ENCODE measurements around the gene AP3B2.

The AP3B2 gene

DNA sequence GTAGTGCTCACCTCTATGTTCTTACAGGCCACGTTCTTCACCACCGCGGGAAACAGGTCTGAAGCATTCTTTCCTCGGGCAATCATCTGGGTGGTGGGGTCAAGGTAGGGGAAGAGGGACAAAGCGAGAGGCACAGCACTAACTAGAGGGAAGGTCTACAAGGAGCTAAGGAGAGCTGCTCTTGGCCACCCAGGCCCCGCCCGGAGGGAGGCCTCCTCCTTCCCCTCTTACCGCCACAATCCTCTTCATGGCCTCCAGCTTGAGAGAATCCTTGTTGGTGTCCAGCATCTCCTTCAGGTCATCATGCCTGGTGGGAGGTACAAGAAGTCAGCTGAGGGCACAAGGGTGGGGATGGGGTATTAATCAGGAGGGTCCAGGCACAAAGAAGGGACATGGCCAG is 20.5 kb downstream of the AP3B2 start:
- no peak for DNase-seq

DNA sequence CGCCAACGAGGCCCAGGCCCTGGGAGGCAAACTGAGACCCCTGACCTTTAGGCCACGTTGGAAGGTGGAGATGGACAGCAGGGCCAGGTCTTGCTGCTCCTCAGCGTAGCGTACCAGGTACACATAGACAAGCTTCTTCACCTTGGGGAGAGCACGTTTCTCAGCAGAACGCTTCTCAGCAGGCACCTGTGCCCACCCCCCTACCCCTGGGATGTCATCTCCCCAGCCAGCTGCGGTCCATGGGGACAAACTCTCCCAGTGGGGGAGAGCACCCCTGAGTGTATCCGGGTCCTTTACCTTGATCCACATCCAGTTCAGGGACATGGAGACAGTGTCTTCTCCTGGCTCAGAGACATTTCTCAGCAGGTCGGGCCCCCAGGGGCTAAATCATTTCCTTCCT is 21.0 kb downstream of the AP3B2 start:
- no peak for DNase-seq

DNA sequence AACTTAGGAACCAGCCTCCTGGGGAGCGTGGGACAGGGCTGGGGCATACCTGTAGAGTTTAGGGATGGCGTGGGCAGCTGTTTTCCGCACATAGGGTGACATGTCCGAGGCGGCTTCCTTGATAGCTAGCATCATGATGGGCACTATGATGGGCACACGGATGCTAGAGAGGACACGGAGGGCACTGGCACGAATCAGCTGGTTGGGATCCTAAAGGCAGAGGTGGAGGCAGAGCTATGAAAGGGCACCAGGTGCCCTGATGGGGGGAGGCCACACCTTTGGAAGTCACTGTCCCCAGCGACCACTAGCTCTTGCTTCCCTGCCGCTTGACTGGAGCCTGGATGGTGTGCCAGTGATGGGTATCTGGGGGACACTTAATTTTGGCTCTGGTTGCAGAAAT is 28.3 kb downstream of the AP3B2 start:
- DNase-seq = no peak

DNA sequence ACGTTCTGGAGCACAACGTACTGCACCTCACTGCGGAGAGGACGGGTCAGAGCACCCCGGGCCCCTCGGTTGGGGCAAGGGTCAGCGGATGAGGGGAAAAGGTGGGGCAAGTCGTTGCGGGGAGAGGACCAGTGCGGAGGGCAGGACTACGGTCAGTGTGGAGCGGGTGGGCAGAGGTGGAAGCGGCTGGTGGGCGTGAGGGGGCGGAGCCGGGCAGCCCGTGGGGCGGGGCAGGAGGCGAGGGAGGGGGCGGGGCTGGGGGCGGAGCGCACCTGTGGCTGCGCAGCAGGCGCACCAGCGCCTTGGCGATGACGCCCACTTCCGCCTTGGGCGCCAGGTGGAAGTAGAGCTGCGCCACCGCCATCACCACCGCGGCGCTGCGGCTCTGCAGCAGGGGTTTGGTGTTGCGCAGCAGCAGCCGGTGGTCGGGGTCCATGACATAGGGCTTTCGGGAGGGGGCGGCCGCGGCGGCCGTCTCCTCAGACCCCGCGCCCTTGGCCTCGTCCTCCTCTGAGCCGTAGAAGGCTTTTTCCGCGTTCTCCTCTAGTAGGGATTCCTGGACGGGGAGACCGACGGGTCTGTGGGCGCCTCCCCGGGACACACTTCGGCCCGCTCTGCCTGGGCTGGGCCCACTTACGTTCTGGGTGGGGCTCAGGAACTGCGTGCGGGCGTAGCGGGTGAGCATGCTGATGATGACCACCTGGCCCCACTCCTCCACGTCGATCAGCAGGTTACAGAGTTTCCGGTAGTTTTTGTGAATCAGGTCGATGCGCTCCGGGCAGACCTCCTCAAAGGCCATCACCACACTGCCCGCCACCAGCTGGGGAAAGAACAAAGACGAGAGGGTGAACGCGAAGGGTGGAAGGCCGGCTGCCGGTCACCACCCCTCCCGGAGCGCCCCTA is 29.2 kb downstream of the AP3B2 start:
- no peak for DNase-seq

DNA sequence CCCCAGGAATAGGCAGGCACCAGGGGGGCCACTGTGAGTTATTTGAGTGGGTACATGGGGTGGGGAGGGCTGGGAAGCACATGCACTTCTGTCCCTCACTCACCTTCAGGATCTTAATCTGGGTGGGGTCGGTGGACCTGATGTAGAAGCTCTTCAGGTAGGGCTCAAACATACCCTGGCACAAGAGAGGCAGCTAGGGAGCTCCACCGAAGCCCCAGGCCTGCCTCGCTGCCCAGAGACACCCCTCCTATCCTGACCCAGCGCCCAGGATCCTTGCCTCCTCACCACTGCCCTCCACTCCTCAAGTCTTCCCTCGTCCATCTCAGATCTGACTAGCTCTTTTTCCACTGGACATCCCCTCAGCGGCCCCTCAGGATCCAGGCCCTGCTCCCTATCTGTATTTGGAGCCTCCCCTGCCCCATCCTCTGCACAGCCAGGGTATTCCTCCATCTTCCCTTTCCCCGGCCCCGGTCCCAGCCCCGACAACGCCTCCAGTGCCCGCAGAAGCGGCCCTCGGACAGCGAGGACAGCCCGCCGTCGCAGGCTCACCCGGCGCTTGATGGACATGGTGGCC is 30.0 kb downstream of the AP3B2 start:
- no peak for DNase-seq

DNA sequence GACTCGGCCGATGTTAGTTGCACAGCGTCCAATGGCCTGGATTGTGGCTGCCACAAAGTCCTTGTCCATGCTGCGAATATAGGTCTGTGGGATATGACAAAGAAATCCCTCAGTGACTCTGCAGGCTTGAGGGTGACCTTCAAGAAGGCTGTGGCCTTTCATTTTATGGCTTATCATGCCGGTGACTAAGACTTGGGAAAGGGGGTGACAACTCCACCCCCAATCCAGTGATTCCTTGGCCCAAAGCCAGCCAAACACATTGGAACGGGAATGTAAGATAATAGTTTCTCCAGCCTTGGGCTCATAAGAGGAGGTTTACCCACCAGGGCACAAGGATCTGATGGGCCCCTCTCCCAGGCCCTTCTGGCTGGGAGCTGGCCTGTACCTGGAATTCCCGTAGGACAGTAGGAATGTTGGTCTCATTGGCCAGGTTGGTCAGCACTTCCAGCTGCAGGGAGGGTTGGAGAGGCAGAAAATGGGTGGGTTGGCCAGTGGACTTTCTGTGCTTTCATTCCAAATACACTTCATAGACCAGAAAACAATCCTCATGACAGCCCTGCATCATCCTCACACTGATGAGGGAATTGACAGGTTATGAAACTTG is 31.9 kb downstream of the AP3B2 start:
- no peak for DNase-seq

DNA sequence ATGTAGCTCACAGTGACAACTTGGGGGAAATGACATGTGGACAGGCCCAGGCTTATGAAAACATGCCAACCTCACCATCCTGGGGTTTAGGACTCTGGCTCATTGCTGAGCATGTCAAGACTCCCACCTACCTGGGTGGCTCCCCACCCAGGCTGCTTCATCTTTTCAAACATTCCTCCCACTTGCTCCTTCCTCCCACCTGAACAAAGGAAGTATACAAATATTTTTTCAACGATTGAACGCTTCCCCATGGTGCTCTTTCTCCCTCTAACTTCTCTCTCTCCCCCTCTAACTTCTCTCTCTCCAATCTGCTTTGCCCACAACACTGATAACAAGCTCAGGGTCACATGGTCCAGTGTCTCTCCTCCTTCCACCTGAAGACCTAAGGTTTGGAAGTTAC is 34.8 kb downstream of the AP3B2 start:
- no peak for DNase-seq

DNA sequence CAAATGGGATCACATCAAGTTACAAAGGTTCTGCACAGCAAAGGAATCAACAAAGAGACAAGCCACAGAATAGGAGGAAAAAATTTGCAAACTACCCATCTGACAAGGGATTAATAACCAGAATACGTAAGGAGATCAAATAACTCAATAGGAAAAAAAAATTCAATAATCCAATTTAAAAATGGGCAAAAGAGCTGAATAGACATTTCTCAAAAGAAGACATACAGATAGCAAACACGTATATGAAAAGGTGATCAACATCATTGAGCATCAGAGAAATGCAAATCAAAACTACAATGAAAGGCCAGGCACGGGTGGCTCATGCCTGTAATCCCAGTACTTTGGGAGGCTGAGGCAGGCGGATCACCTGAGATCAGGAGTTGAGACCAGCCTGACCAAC is 39.0 kb downstream of the AP3B2 start:
- no peak for DNase-seq

DNA sequence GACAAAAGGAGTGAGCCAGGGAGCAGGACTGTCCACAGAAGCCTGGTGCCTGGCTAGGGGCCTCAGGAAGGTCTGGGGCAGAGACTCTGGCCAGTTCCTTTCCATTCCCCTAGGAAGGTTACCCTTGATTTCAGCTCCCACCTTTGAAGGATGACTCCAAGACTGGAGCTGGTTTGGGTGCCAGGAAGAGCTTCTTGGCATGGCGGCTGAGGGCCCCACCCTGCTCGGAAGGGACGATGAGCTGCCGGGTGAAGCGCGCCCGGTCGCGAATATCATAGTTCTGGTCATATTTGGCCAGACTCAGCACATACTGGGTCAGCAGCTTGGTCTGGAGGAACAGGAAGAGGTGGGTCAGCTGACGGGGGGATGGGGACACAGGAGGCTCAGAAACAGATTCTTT is 43.1 kb downstream of the AP3B2 start:
- no peak for DNase-seq

DNA sequence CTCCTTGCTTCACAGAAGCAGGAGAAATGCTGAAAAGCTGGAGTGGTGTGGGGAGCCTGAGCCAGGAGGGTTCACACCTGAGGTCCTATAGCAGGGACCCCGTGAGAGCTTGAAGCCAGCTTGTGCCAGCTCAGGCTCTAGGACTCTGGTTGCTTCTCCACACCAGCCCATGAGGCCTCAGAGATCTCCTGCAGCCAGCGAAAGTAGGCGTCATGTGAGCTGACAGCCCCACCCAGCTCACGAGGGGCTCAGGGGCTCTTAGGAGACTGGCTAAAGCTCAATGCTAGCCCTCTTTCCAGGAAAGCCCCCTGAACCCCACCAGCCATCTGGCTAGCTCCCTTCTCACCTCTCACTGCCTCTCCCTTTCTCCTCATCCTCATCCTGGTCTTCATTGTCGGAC is 45.7 kb downstream of the AP3B2 start:
- no peak for DNase-seq

DNA sequence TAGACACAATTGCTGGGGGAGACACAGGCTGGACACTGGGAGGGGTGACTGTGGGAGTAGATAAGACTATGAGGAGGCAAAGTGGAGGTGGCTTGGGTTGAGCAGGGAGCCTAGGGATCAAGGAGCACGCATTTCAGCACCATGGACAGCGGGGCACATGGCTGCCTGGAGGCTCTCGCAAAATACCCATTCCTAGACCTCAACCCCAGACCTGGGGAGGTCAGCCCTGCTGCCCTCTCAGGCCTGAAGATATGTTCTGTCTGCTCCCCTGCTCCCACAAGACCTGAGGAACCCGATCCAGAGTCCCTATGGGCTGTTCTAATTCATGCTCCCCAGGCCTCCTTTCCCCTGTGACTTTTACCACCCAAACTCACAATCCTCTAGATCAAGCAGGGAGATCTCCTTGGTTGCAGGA is 46.5 kb downstream of the AP3B2 start:
- no peak for DNase-seq

DNA sequence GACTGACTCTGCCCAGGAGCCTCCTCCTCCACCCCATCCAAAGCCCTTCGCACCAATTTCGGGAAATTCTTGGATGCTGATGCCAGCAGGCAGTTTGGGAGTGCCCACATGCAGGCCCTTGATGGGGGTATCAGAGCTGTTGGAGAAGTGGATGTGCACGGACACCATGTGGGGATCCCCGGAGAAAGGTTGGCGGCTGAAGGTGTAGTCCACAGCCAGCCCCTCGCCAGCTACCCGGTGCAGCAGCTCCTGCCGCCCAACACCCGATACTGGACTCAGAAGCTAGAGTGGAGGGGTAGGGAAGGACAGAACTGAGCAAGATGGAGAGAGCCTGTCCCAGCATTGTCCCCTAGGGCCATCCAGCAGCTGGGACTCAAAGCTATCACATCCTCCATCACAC is 47.0 kb downstream of the AP3B2 start:
- no peak for DNase-seq

DNA sequence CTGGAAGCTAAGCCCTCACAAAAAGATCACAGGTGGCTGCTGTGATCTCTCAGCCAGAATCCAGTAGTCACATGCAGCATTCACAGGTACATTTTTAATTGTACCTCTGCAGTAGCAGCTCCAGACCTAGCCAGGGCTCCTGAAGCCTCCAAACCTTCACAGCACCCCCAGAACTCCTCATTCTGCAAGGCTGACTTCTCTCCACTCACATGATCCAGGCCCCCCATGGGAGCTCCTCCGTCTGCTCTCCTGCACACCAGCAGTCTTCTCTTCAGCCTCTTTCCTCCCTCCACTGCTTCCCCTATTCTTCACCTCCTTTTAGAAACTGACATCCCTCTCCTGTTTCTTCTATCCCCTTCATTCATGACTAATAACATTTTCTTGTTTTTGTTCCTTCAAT is 49.3 kb downstream of the AP3B2 start:
- DNase-seq = no peak

DNA sequence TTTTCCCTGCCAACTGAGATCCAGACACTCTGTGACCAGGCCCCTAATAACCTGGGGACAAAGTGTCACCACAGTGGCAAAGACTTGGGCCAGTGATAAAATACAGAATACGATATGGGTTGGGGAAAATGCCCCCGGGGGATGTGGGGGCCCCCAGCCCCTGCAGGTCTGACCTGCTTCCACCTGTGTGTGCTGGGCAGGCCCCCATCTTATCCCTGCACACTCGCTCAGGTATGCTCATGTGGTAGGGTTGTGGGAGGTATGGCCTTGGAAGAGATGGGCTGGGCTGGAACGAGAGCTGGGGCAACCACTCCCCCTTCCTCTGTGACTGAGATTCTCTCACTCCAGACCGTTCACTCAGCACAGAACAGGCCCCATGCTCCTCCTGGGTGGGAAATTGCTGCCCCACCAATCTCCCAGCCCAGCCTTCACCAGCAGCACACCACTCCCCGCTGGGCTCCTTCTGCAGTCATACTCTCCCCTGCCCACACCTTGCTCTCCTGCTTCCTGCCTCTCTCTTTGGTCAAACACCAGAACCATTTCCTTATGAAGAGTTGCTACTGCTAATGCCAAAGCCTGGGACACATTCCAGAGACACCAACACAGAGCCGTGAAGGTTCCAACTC is 52.9 kb downstream of the AP3B2 start:
- no peak for DNase-seq

DNA sequence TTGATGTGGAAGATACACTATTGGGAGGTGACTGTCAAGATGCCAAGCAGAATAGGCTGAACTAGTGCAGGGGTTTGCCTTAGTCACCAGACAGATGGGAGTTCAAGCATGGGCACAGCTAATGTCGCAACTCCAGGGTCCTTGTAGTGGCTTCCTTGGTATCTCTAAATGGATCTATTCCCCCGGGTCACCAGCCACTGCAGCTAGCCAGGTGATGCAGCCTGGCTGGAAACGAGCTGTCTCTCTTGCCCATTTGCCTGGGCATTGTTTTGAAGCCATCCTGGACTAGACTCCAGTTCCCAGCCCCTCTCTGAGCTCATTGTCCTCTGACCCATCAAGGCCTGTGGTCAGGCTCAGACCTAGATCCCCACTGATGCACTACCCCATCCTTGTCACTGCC is 54.1 kb downstream of the AP3B2 start:
- no peak for DNase-seq

DNA sequence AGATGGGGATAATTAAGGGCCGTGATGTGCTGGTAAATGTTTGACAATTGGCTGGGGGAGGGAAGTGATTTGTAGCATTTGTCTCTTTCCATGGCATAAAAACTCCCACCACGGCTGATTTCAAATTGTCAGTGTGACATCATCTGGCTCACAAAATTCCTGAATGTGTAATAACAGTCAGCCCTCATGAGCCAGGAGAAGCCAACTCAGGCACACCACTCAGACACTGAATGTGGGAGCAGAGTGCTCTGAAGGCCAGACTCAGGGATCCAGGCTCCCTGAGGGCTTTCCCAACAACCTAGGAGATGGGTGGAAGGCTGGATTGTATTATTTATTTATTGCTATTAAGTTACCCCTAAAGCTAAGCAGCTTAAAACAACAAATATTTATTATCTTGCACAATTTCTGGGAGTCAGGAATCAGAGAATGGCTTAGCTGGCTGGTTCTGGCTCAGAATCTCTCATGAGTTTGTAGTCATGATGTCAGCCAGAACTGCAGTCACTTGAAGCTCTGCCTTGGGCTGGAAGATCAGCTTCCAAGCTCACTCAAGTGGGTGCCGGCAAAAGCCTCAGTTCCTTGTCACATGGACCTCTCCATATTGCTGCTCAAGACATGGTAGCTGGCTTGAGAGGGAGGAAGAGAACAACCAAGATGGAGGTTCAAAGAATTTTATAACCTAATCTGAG is 56.0 kb downstream of the AP3B2 start:
- DNase-seq = no peak

DNA sequence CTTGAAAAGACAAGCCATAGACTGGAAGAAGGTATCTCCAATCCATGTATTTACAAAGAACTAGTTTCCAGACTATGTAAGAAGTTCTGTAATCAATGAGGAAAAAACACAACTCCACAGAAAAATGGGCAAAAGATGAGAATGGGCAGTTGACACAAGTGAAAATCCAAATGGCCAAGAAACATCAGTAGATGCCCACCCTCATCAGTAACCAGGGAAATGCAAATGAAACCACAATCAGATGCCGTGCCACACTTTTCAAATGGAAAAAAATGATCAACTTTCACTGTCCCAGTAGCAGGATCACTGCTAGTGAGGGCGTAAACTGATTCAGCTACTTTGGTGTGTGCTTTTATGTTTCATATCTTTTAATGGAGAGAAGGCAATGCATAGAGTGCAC is 58.0 kb downstream of the AP3B2 start:
- DNase-seq = no peak

DNA sequence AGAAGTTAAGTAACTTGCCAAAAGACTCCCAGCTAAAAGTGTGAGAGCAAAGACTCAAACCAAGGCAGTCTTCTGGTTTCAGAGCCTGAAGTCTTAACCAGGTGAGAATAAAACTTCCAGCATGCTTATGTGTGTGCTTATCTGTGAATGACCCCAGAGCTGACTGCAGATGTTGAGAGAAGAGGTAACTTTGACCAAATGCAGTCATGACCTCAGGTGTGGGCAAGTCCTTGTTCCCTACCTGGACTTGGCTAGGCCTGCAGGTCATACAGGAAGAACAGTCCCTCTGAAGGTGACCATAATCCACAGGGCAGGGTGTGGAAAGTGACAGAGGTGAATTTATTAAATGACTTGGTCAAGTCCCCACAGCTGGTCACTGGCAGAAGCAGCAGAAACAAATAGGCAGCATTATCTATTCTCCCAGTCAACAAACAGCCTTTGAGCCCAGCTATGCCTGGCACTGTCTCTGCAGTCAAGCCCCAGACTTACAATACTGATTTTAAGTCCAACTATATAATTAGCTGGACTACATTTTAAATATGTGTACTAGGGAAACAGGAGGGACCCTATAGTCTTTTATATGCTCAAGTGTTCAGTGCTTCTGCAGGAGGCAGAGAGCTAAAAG is 59.5 kb downstream of the AP3B2 start:
- DNase-seq = no peak

DNA sequence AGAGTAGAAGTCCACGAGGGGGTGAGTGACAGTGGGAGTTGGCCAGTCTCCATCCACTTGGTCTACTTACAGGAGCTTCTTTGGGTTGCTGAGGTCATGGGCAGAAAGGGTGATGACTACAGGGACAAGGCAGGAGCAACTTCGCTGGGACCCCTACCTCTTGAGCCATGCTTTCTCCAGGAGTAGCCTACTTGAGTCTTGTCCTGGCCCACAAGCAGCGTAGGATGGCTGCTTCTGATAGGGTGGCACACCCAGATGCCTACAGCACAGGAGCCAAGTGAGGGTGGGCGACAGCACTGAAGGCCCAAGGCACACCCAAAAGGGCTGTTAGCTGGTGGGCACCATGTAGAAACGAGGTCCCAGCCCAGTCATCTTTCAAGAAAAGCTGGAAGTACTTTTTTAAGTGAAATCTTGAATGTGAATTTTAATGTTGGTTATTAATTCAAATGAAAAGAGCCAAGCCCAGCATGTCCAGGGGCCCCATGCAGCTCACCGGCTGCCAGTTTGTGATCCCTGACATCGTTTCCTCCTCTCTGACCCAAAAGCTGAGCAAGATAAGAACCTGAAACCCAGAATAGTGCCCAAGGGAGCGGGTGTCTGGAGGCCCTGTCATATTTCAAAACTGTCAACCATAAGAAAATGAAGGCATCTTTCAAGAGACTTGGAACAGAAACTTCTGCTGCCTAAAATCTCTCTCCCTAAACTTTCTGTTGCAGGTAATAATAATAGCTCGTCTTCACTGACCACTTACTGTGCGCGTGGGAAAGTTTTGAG is 60.3 kb downstream of the AP3B2 start:
- no peak for DNase-seq

DNA sequence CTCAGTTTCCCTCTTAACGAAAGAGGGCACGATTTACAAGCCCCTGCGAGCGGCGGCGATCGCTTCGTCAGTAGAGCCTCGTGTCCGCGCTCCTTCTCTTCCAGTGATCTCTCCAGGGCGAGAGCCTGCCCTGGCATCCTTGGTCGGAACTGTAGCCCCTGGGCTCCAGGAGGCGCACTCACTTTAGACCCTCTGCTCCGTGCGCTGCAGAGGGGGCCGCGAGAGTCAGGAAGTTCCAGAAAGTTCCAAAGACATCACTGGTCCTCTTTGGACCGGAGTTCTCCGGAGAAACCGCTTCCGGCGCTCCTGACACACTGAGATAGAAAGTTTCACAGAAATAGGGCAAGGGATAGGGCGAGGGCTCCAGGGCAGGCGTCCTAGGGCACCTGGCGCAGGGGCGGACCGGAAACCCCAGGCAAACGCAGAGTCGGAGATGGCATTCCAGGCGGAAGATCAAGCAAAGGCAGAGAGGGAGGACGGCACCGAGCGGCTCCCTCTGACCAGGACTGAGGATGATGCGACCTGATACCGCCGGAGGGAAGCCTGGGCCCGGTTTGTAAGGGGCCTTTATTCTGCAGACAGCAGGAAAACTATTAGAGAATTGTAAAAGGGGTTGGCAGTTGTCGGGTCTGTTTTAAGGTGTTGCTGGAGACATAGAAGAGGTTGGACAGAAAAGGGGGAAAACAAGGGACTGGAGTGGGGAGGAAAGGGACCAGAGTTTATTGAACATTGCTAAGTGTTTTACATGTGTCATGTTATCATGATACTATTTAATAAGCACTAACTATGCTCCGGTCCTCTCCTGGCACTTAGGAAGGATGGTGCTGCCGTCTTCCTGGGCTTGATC is 61.2 kb downstream of the AP3B2 start:
- DNase-seq = no peak

DNA sequence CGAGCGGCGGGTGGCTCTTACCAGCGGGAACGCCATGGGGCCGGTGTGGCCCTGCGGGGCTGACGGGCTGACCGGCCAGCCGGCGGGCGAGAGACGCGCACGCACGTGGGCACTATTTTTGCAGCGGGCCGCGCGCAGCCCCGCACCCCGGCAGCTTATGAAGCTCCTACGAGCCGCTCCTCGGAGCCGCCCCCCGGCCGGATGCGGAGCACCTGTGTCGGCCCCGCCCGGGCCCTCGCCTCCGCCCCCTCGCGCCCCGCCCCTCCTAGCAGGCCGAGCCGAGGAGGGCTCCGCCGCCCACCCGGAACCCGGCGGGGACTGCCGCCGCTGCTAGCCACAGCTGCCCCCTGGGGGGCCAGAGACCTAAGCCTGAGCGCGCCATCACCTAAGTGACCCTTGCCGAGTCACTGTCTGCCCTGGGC is 61.8 kb downstream of the AP3B2 start:
- DNase-seq = no peak
